ENCODE measurements around the gene ROPN1L. TPM values are rescaled to one million over a fixed set of nuclear protein-coding genes. Genes with fewer than 3 reads are reported as not detected.

Gene ROPN1L
- total RNA-seq, 3 donors from 2014 or later (not counting 1 experiment from before 2014, with no cell fraction given), result 1.2 to 5.2 (median 4.3) TPM

DNA sequence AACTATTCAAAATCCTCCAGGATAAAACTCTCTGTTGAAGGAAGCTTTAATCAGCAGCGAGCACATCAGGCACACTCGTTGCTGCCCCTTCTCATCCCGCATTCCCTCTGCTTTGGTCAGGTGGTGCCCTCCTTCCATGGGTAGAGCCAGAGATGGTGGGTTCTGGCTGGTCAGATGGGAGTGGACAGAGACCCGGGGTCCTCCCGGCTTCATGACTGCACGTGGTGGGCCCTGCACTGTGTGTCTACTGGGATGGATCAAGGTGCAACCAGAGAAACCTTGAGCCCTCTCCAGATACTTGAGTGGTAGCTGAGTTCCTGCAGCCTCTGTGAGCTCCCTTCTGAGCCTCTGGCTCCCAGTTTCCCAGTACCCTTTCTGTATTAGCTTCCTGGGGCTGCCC lies 36.3 kb downstream of the ROPN1L start:
- TF ChIP-seq CTCF (IDR thresholded peaks at IDR 0.05), result no peak
- no peaks in the 10 kb centered on the region for H3K36me3 ChIP-seq (ENCODE audit: control insufficient read depth, insufficient read depth, low read length)
- Mint-ChIP-seq H3K4me1 (no peaks in the 10 kb centered on the region), H3K27me3 (ENCODE audit: low read depth in 2 of 2) (no peaks in the 10 kb centered on the region), H3K9me3 (no peaks in the 10 kb centered on the region), H3K36me3 (no peaks in the 10 kb centered on the region), H3K4me3 (no peak overlapping the region), H3K27ac (no peak overlapping the region)
- no peaks in the 10 kb centered on the region for H3K27me3 ChIP-seq (ENCODE audit: control insufficient read depth, insufficient read depth, low read length)
- no peaks in the 10 kb centered on the region for H3K9me3 ChIP-seq (ENCODE audit: control insufficient read depth, insufficient read depth, low read length)
- H3K27ac ChIP-seq (ENCODE audit: low read length), result no peak overlapping the region
- intact Hi-C loops (cut with micrococcal nuclease), result no loop called here
- no peak for DNase-seq
- H3K4me3 ChIP-seq (ENCODE audit: low read length), result no peak overlapping the region
- 95% methylated on average over 6 of the region's 6 CpGs for WGBS (ENCODE audit: insufficient coverage)
- ATAC-seq, result no peak
- H3K4me1 ChIP-seq (ENCODE audit: control insufficient read depth, insufficient read depth, low read length), result no peaks in the 10 kb centered on the region

- Histone ChIP-seq H3K4me1 (ENCODE audit: control insufficient read depth, insufficient read depth, low read length) (no peaks in the 10 kb centered on the region), H3K36me3 (ENCODE audit: control insufficient read depth, insufficient read depth, low read length) (no peaks in the 10 kb centered on the region), H3K27me3 (ENCODE audit: control insufficient read depth, insufficient read depth, low read length) (no peaks in the 10 kb centered on the region), H3K4me3 (ENCODE audit: low read length) (no peak overlapping the region), H3K27ac (ENCODE audit: low read length) (no peak overlapping the region), H3K9me3 (ENCODE audit: control insufficient read depth, insufficient read depth, low read length) (no peaks in the 10 kb centered on the region)
- intact Hi-C loops (cut with micrococcal nuclease), result no loop called here
- H3K4me1 Mint-ChIP-seq, result no peaks in the 10 kb centered on the region
- TF ChIP-seq CTCF (IDR thresholded peaks at IDR 0.05), result no peak
- H3K27ac Mint-ChIP-seq, result no peak overlapping the region
- no peaks in the 10 kb centered on the region for H3K27me3 Mint-ChIP-seq (ENCODE audit: low read depth in 2 of 2)
- no peak overlapping the region for H3K4me3 Mint-ChIP-seq
- H3K9me3 Mint-ChIP-seq, result no peaks in the 10 kb centered on the region
- no peaks in the 10 kb centered on the region for H3K36me3 Mint-ChIP-seq
- no peak for DNase-seq
- 90% methylated on average over 5 of the region's 5 CpGs for WGBS (ENCODE audit: insufficient coverage)
- no peak for ATAC-seq
Observed at GRCh38 chr5:10478436-10478835, 36.8 kb downstream of the ROPN1L start.

DNA sequence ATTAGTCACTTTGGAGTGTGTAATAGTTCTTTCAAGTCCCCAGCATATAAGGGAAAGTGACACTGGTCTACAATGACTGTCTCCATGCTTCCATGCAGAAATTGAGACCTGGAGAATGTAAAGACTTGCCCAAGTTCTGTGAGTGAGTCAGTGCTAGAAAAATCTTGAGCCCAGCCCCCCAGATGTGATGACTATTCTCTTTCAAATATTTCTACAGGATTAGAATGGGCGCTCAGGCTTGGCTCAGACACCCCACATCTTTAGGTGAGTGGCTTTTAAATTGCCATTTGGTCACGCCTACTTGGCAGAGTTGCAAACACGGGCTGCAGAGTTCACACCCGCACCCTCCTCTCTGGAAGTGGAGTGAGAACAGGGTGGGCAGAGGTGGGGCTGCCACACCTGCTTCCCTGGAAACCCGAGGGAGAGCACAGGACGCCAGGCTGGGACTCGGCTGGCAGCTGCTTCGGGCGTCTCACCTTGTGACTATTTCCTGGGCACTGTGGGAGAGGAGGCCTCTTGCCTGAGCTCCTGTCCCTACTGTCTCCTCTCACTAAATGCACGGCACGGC lies 37.6 kb downstream of the ROPN1L start:
- no peaks in the 10 kb centered on the region for H3K36me3 ChIP-seq (ENCODE audit: control insufficient read depth, insufficient read depth, low read length)
- no peak for TF ChIP-seq CTCF (IDR thresholded peaks at IDR 0.05)
- intact Hi-C loops (cut with micrococcal nuclease), result no loop called here
- no peaks in the 10 kb centered on the region for H3K4me1 ChIP-seq (ENCODE audit: control insufficient read depth, insufficient read depth, low read length)
- H3K27ac Mint-ChIP-seq, result no peak overlapping the region
- H3K27ac ChIP-seq (ENCODE audit: low read length), result no peak overlapping the region
- no peaks in the 10 kb centered on the region for H3K9me3 ChIP-seq (ENCODE audit: control insufficient read depth, insufficient read depth, low read length)
- DNase-seq (no peak), ATAC-seq (no peak)
- no peaks in the 10 kb centered on the region for H3K27me3 ChIP-seq (ENCODE audit: control insufficient read depth, insufficient read depth, low read length)
- H3K4me1 Mint-ChIP-seq, result no peaks in the 10 kb centered on the region
- no peaks in the 10 kb centered on the region for H3K27me3 Mint-ChIP-seq (ENCODE audit: low read depth in 2 of 2)
- WGBS (ENCODE audit: insufficient coverage), result 89% methylated on average over 11 of the region's 11 CpGs
- no peaks in the 10 kb centered on the region for H3K9me3 Mint-ChIP-seq
- no peak overlapping the region for H3K4me3 ChIP-seq (ENCODE audit: low read length)
- no peak overlapping the region for H3K4me3 Mint-ChIP-seq
- no peaks in the 10 kb centered on the region for H3K36me3 Mint-ChIP-seq

Measured in natural killer cell (primary cell).